ENCODE measurements around the gene C19orf85.

DNA sequence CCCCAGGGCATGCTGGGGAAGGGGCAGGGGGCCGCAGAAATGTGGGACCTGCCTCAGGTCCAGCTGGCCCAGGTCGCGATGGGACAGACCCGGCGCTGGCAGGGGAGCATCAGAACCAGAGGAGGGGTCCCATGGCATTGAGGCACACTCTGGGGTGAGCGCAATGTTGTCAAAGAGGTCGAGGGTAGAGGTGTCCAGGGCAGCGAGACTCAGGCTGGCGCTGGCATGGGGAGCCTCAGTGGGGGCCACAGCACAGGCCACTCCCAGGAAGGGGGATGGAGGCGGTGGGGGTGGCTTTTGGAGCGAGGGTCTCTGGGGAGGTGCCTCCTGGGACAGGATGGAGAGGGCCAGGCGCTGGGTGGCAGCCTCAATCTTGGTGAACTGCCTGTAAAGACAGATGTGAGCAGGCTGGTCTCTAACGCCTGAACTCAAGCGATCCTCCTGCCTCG lies 944 bp downstream of the C19orf85 start:
- TF ChIP-seq, protein P1, sequence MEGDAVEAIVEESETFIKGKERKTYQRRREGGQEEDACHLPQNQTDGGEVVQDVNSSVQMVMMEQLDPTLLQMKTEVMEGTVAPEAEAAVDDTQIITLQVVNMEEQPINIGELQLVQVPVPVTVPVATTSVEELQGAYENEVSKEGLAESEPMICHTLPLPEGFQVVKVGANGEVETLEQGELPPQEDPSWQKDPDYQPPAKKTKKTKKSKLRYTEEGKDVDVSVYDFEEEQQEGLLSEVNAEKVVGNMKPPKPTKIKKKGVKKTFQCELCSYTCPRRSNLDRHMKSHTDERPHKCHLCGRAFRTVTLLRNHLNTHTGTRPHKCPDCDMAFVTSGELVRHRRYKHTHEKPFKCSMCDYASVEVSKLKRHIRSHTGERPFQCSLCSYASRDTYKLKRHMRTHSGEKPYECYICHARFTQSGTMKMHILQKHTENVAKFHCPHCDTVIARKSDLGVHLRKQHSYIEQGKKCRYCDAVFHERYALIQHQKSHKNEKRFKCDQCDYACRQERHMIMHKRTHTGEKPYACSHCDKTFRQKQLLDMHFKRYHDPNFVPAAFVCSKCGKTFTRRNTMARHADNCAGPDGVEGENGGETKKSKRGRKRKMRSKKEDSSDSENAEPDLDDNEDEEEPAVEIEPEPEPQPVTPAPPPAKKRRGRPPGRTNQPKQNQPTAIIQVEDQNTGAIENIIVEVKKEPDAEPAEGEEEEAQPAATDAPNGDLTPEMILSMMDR (IDR thresholded peaks at IDR 0.05), result no peak
- TF ChIP-seq POLR2A (IDR thresholded peaks at IDR 0.05), result no peak
